CD4-positive, alpha-beta memory T cell (primary cell): Measurements from ENCODE around the gene GPSM3. TPM values are rescaled to one million over a fixed set of nuclear protein-coding genes. Genes with fewer than 3 reads are reported as not detected.
A peak's percentile ranks its signal among the peaks of the same experiment; 100 is the strongest.
"Not testable (repeated sequence)": the region's sequence is repeated elsewhere in the genome, so short reads cannot be mapped to it uniquely, and the experiment has no call there.

Experiments used
- CTCF ChIA-PET: fragments of 350-600 bp; sonication (Branson Sonifier 250); formaldehyde crosslinking; loops from one replicate; lab custom pipeline; 2021; ENCODE audit warnings: inconsistent platforms; ENCODE audit not compliant: partially characterized antibody; lab: Charles Lee
- POLR2A ChIA-PET: fragments of 350-600 bp; sonication (Branson Sonifier 250); formaldehyde crosslinking; loops from one replicate; lab custom pipeline; 2021; ENCODE audit not compliant: partially characterized antibody; lab: Charles Lee
- DNase-seq, 5 donors: peaks; one replicate each; pipeline versions ENCODE4 v3.0.0 to v3.0.0-alpha.2; 2020 to 2022; ENCODE audit warnings: mixed read lengths in 1 of 5
- H3K27ac ChIP-seq: one replicate; pipeline ENCODE4 v1.7.0; 2013; ENCODE audit warnings: low read depth, low read length
- H3K27me3 ChIP-seq: 2 replicates; pipeline ENCODE4 v1.7.0; 2013; ENCODE audit warnings: mild to moderate bottlenecking, low read length, moderate library complexity; ENCODE audit not compliant: insufficient read depth
- H3K36me3 ChIP-seq: 2 replicates; pipeline ENCODE4 v1.7.0; 2013; ENCODE audit warnings: mild to moderate bottlenecking, low read length, moderate library complexity; ENCODE audit not compliant: insufficient read depth
- H3K4me1 ChIP-seq: 2 replicates; pipeline ENCODE4 v1.7.0; 2013; ENCODE audit warnings: mild to moderate bottlenecking, low read length, moderate library complexity; ENCODE audit not compliant: insufficient read depth
- H3K4me3 ChIP-seq, 2 donors: one replicate each; pipeline ENCODE4 v1.7.0; 2013; ENCODE audit warnings: low read length in 2 of 2, mild to moderate bottlenecking in 1 of 2
- H3K9me3 ChIP-seq, 2 donors: one replicate each; pipeline ENCODE4 v1.7.0; 2013; ENCODE audit warnings: low read length in 2 of 2, control low read depth in 1 of 2; ENCODE audit not compliant: control insufficient read depth in 1 of 2
- H3K27ac Mint-ChIP-seq, 7 donors: one replicate each; pipeline ENCODE4 v1.8.0; 2020 to 2021; ENCODE audit warnings: mixed read lengths in 7 of 7, mild to moderate bottlenecking in 6 of 7, inconsistent platforms in 3 of 7, moderate library complexity in 3 of 7
- H3K27me3 Mint-ChIP-seq, 2 donors: one replicate each; pipeline ENCODE4 v1.8.0; 2020 to 2021; ENCODE audit warnings: mixed read lengths in 2 of 2
- H3K36me3 Mint-ChIP-seq, 2 donors: one replicate each; pipeline ENCODE4 v1.8.0; 2020 to 2021; ENCODE audit warnings: mixed read lengths in 2 of 2, inconsistent platforms in 1 of 2, mild to moderate bottlenecking in 1 of 2
- H3K4me1 Mint-ChIP-seq, 4 donors: one replicate each; pipeline ENCODE4 v1.8.0; 2020 to 2021; ENCODE audit warnings: mixed read lengths in 4 of 4, mild to moderate bottlenecking in 1 of 4
- H3K4me3 Mint-ChIP-seq, 8 donors: one replicate each; pipeline ENCODE4 v1.8.0; 2020 to 2021; ENCODE audit warnings: mixed read lengths in 8 of 8, mild to moderate bottlenecking in 7 of 8, moderate library complexity in 6 of 8, inconsistent platforms in 3 of 8
- H3K9me3 Mint-ChIP-seq, 8 donors: one replicate each; pipeline ENCODE4 v1.8.0; 2020 to 2021; ENCODE audit warnings: mixed read lengths in 8 of 8, mild to moderate bottlenecking in 5 of 8, inconsistent platforms in 3 of 8, moderate library complexity in 1 of 8
- intact Hi-C: fragments of 100-400 bp; cut with micrococcal nuclease; formaldehyde crosslinking; loops from one replicate; pipeline ENCODE4 v1.15.1; 2023
- polyA plus RNA-seq, 2 donors: library from polyadenylated mRNA; unstranded; fragments of 300-500 nt; fragmentation: Illumina TruSeq; gene quantifications; one replicate each; pipeline ENCODE4 v1.2.3, GENCODE V29; 2021
- total RNA-seq, 2 experiments: library from RNA; stranded (reverse); gene quantifications; one replicate each; pipeline ENCODE4 v1.2.3, GENCODE V29; 2021

The GPSM3 gene
- total and polyA plus RNA-seq, 4 experiments from 2014 or later = 110 to 313 (median 237) TPM

- Mint-ChIP-seq H3K36me3 (peaks cover 29 to 40% of the 10 kb centered on the region in 2 donors), H3K27ac (peak overlapping the region; percentile 92 to 100 (median 99)), H3K4me1 (peaks cover 31 to 75% (median 36%) of the 10 kb centered on the region in 4 donors), H3K4me3 (peak overlapping the region; percentile 98 to 100 (median 99))
- intact Hi-C loops = loop anchor here (2.0 to 10.0 kb wide), 3 partner anchors 234 to 1222 kb away; partner anchors contain the start of genes CUTA, HSD17B8, NELFE and PHF1
- H3K27me3 ChIP-seq, H3K9me3 ChIP-seq, H3K9me3 Mint-ChIP-seq, H3K36me3 ChIP-seq, H3K27me3 Mint-ChIP-seq, DNase-seq: not testable (repeated sequence)
- Histone ChIP-seq H3K4me1 (peaks cover 47% of the 10 kb centered on the region), H3K27ac (peak overlapping the region; percentile 98), H3K4me3 (peak overlapping the region; percentile 81 to 99)
- ChIA-PET POLR2A (interaction anchor here (0.7 to 12.7 kb wide), 15 partner anchors 12 to 781 kb away, joined by 3 to 408 read pairs (median 5); partner anchors contain the start of genes AGPAT1, ATF6B, DXO and FKBPL), CTCF (interaction anchor here (0.9 to 3.3 kb wide), 6 partner anchors 13 to 75 kb away, joined by 3 to 13 read pairs (median 5); partner anchors contain the start of gene RNF5)
Measured at GRCh38 chr6:32193096-32193495, 653 bp upstream of the GPSM3 start.

- Histone ChIP-seq H3K4me3 (peak overlapping the region; percentile 81 to 99), H3K9me3 (no peaks in the 10 kb centered on the region), H3K4me1 (peaks cover 55% of the 10 kb centered on the region), H3K27me3 (no peaks in the 10 kb centered on the region), H3K36me3 (peaks cover 11% of the 10 kb centered on the region), H3K27ac (peak overlapping the region; percentile 98)
- intact Hi-C loops = loop anchor here (2.0 to 10.0 kb wide), 3 partner anchors 233 to 1223 kb away; partner anchors contain the start of genes CUTA, HSD17B8, NELFE and PHF1
- POLR2A ChIA-PET = interaction anchor here (0.6 to 12.7 kb wide), 16 partner anchors 12 to 782 kb away, joined by 3 to 408 read pairs (median 5); partner anchors contain the start of genes AGPAT1, ATF6B, DXO and FKBPL
- peak overlapping the region; percentile 92 to 100 (median 99) for H3K27ac Mint-ChIP-seq
- peak in 1 of 5 donors; percentile 70 for DNase-seq
- peaks cover 37 to 84% (median 46%) of the 10 kb centered on the region in 4 donors for H3K4me1 Mint-ChIP-seq
- H3K27me3 Mint-ChIP-seq = no peaks in the 10 kb centered on the region
- H3K9me3 Mint-ChIP-seq = no peaks in the 10 kb centered on the region
- H3K36me3 Mint-ChIP-seq = peaks cover 37 to 48% of the 10 kb centered on the region in 2 donors
- CTCF ChIA-PET = interaction anchor here (1.0 to 3.3 kb wide), 5 partner anchors 13 to 74 kb away, joined by 3 to 13 read pairs (median 5); partner anchors contain the start of gene RNF5
- peak overlapping the region; percentile 98 to 100 (median 99) for H3K4me3 Mint-ChIP-seq
Measured at GRCh38 chr6:32191696-32192607, 491 bp downstream of the GPSM3 start.

- Histone ChIP-seq H3K9me3 (no peaks in the 10 kb centered on the region), H3K27ac (peak overlapping the region; percentile 98), H3K4me3 (peak overlapping the region; percentile 81 to 99), H3K27me3 (no peaks in the 10 kb centered on the region), H3K4me1 (peaks cover 59% of the 10 kb centered on the region), H3K36me3 (peaks cover 19% of the 10 kb centered on the region)
- POLR2A ChIA-PET = interaction anchor here (0.7 to 12.7 kb wide), 11 partner anchors 11 to 1086 kb away, joined by 3 to 408 read pairs (median 7); partner anchors contain the start of genes AGPAT1, ATF6B, B3GALT4 and BAG6
- Mint-ChIP-seq H3K4me3 (peak overlapping the region; percentile 98 to 100 (median 99)), H3K27me3 (no peaks in the 10 kb centered on the region), H3K9me3 (peaks cover 0 to 2% (median 0%) of the 10 kb centered on the region in 8 donors), H3K36me3 (peaks cover 46 to 57% of the 10 kb centered on the region in 2 donors), H3K27ac (peak overlapping the region; percentile 92 to 100 (median 99)), H3K4me1 (peaks cover 42 to 85% (median 50%) of the 10 kb centered on the region in 4 donors)
- intact Hi-C loops = loop anchor here (1.0 to 10.0 kb wide), 5 partner anchors 13 to 1224 kb away; partner anchors contain the start of genes ATF6B, CUTA, HSD17B8 and PHF1
- CTCF ChIA-PET = interaction anchor here (0.9 to 3.3 kb wide), 3 partner anchors 11 to 73 kb away, joined by 3 to 18 read pairs (median 13); no protein-coding TSS in a partner anchor
- no peak for DNase-seq
Measured at GRCh38 chr6:32190911-32191677, 1.3 kb downstream of the GPSM3 start.

- H3K9me3 Mint-ChIP-seq = peaks cover 0 to 2% (median 0%) of the 10 kb centered on the region in 8 donors
- intact Hi-C loops = loop anchor here (1.0 to 10.0 kb wide), 5 partner anchors 12 to 1225 kb away; partner anchors contain the start of genes ATF6B, CUTA, HSD17B8 and PHF1
- H3K27ac Mint-ChIP-seq = peak within 1 kb of the TSS; percentile 93 to 100 (median 99)
- H3K4me1 ChIP-seq = peaks cover 64% of the 10 kb centered on the region
- ChIA-PET POLR2A (interaction anchor here (0.9 to 12.7 kb wide), 12 partner anchors 11 to 1087 kb away, joined by 3 to 408 read pairs (median 5); partner anchors contain the start of genes AGPAT1, ATF6B, B3GALT4 and BAG6), CTCF (interaction anchor here (0.9 to 3.3 kb wide), 4 partner anchors 10 to 72 kb away, joined by 3 to 18 read pairs (median 8); no protein-coding TSS in a partner anchor)
- no peaks in the 10 kb centered on the region for H3K27me3 Mint-ChIP-seq
- peaks cover 48 to 85% (median 54%) of the 10 kb centered on the region in 4 donors for H3K4me1 Mint-ChIP-seq
- peak within 1 kb of the TSS; percentile 98 for H3K27ac ChIP-seq
- no peaks in the 10 kb centered on the region for H3K9me3 ChIP-seq
- DNase-seq = peak; percentile 73 to 85 (median 76)
- peak within 1 kb of the TSS; percentile 98 to 100 (median 99) for H3K4me3 Mint-ChIP-seq
- peaks cover 53 to 63% of the 10 kb centered on the region in 2 donors for H3K36me3 Mint-ChIP-seq
- no peaks in the 10 kb centered on the region for H3K27me3 ChIP-seq
- peaks cover 22% of the 10 kb centered on the region for H3K36me3 ChIP-seq
- H3K4me3 ChIP-seq = peak within 1 kb of the TSS; percentile 81 to 99
Measured at GRCh38 chr6:32190054-32190851, 2.2 kb downstream of the GPSM3 start, which contains the start of gene PBX2. TSS of gene PBX2 (minus strand) at chr6:32190202. CDS start at chr6:32189915, 287 bp downstream.

- no peaks in the 10 kb centered on the region for H3K9me3 ChIP-seq
- H3K4me1 ChIP-seq = peaks cover 59% of the 10 kb centered on the region
- H3K4me3 Mint-ChIP-seq = peak overlapping the region; percentile 86 to 96 (median 92)
- peak overlapping the region; percentile 98 for H3K27ac ChIP-seq
- no peak for DNase-seq
- peaks cover 0 to 2% (median 0%) of the 10 kb centered on the region in 8 donors for H3K9me3 Mint-ChIP-seq
- H3K4me3 ChIP-seq = peak overlapping the region; percentile 44 to 81
- ChIA-PET POLR2A (interaction anchor here (0.9 to 12.7 kb wide), 7 partner anchors 10 to 782 kb away, joined by 3 to 408 read pairs (median 10); partner anchors contain the start of genes AGPAT1, ATF6B, EHMT2 and FKBPL), CTCF (interaction anchor here (1.2 to 3.0 kb wide), 2 partner anchors 10 to 35 kb away, joined by 3 to 18 read pairs; no protein-coding TSS in a partner anchor)
- H3K27ac Mint-ChIP-seq = peak overlapping the region in 6 of 7 donors; percentile 86 to 97 (median 94)
- H3K27me3 ChIP-seq = no peaks in the 10 kb centered on the region
- peaks cover 53 to 62% of the 10 kb centered on the region in 2 donors for H3K36me3 Mint-ChIP-seq
- H3K36me3 ChIP-seq = peaks cover 22% of the 10 kb centered on the region
- intact Hi-C loops = loop anchor here (1.0 to 10.0 kb wide), 5 partner anchors 11 to 1225 kb away; partner anchors contain the start of genes ATF6B, CUTA, HSD17B8 and PHF1
- no peaks in the 10 kb centered on the region for H3K27me3 Mint-ChIP-seq
- peaks cover 42 to 80% (median 49%) of the 10 kb centered on the region in 4 donors for H3K4me1 Mint-ChIP-seq
Measured at GRCh38 chr6:32189742-32190053, 2.7 kb downstream of the GPSM3 start.
